Fibroblast of pulmonary artery (primary cell): Measurements from ENCODE around the gene RORC.
A peak's percentile ranks its signal among the peaks of the same experiment; 100 is the strongest.

Experiments
- DNase-seq: peaks from one replicate; pipeline ENCODE4 v3.0.0-alpha.2; 2010; ENCODE audit warnings: low read depth
- H3K4me3 ChIP-seq: replicated peaks from 2 replicates; pipeline ENCODE4 v1.5.1; 2011; ENCODE audit warnings: low read depth, mild to moderate bottlenecking, control low read depth, low read length, moderate library complexity
- TF ChIP-seq, protein P1 (sequence below): IDR thresholded peaks from 2 replicates; pipeline ENCODE4 v1.5.1; 2011; ENCODE audit warnings: mild to moderate bottlenecking, control low read depth, low read length, inconsistent platforms; ENCODE audit errors: missing control alignments

Gene RORC

DNA sequence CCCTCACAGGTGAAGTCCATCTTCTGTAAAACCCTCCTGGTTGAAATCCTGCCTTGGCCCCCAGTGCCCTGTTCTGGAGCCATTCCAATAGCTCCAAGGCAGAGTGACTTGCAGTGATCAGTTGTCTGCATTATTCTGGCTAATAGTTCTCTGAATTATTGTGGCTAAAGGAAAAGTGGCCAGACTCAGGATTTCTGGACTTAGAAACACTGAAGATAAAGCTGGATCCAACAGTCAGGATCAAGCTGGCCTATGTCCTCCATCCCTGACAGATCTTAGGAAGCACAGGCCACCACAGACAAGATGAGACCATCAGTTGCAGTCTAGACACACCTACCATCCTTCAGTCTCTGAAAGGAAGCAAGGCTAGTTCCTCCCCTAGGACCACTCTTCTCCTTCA, 8.8 kb upstream of the RORC start:
- TF ChIP-seq, protein P1, sequence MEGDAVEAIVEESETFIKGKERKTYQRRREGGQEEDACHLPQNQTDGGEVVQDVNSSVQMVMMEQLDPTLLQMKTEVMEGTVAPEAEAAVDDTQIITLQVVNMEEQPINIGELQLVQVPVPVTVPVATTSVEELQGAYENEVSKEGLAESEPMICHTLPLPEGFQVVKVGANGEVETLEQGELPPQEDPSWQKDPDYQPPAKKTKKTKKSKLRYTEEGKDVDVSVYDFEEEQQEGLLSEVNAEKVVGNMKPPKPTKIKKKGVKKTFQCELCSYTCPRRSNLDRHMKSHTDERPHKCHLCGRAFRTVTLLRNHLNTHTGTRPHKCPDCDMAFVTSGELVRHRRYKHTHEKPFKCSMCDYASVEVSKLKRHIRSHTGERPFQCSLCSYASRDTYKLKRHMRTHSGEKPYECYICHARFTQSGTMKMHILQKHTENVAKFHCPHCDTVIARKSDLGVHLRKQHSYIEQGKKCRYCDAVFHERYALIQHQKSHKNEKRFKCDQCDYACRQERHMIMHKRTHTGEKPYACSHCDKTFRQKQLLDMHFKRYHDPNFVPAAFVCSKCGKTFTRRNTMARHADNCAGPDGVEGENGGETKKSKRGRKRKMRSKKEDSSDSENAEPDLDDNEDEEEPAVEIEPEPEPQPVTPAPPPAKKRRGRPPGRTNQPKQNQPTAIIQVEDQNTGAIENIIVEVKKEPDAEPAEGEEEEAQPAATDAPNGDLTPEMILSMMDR = no peak
- H3K4me3 ChIP-seq = no peak overlapping the region

DNA sequence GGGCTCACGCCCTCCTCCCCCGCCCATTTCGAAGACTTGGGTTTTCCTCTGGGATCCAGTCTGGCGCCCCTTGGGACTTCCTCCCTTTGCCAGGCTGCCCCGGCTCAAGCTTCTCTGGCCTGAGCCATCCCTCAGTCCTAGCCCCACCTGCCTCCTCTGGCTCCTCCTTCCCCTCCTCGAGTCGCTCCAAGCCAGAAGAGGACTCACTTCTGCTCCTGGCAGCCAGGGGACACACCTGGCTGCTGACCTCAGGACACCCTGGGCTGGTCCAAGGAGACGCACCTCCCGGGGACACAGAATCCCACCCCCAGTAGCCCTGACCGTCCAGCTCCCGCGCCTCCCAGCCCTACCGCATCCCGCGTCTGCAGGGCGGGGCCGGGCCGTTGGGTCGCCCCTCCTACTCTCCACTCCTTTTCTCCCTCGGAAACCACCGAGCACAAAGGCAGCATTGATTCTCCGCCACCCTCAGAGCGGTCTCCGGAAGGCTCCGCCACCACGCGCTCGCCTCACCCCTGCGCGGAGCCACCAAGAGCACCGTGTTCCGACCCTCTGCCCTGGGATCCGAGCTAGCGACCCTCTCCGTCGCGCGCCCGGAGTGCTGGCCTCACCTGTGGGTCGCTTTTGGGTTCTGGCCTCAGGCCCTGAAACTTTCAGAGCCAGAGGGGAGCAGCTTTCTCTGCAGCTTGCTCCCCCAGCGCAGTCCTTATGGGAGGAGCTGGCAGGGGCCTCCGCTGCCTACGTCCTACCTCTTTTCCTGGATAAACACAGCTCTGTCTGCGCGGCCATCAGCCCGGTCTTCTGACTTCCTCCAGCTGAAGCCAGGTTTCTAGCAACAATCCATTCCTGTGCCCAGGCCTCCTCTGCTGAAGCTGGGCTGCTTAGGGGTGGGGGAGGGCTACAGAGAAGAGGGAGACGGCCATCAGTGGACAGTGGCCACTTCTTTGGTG, 8.1 kb upstream of the RORC start, which contains the start of gene C2CD4D:
Gene C2CD4D (minus strand): TSS at position 364 of the 947 bp plus-strand sequence. CDS start 831 bp downstream, outside the sequence.
- no peak for DNase-seq
- H3K4me3 ChIP-seq = no peak within 1 kb of the TSS

More for the DNA sequence above, 8.8 kb upstream of the RORC start:
- DNase-seq = no peak

DNA sequence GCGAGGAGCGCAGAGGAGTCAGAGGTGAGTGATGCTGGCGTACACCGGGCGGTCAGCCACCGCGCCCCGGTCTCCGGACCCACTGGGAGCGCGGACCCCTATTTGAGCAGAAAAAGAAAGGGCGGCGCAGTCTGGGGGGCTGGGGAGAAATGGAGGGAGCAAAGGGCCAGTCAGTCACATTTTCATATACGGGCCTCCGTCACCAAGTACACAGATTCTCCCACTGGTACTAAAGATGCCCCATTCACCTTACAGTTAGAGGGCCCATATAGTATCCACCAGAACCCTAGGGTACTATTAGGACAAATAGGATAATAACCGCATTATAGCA, 7.4 kb upstream of the RORC start:
- H3K4me3 ChIP-seq = no peak overlapping the region
- no peak for DNase-seq
- TF ChIP-seq, protein P1 = no peak

More for the DNA sequence above, 8.1 kb upstream of the RORC start, which contains the start of gene C2CD4D:
- TF ChIP-seq, protein P1 = no peak

DNA sequence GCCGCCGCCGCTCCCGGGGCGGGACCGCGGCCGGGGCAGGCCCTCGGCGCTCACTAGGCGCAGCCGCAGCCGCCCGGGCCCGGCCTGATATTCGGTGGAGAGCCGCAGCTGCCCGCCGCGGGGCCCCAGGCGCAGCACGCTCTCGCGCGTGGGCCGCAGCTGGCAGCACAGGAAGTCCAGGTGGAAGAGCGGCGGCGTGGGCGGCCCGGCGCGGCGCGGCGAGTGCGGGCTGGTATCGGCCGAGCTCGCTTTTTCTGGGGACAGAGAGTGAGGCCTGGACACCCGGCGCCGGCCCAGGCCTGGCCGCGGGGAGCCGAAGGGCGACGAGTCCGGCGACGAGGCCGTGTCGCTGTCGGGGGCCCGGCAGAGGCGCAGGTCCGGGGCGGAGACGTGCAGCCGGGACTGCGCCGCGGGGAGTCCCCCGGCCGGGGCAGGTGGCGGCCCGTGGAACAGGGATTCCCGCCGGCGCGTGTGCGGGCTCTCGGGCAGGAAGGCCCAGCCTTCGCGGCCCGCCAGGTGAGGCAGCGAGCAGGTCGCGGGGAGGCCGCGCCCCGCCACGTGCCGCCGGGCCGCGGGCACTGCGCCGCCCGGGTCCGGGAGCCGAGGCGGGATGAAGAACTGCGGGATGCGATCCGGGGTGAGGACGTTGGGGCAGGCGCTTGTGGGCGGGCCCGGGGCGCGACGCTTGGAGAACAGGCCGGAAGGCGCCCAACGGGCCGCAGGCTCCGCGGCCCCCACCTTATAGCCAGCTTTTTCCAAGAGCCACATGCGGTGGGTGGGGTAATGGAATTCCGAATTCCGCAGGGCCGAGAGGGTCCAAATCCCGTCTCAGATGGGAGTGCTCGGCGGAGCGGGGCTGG, 6.8 kb upstream of the RORC start:
- TF ChIP-seq, protein P1 = no peak
- peak overlapping the region; percentile 5 for H3K4me3 ChIP-seq
- no peak for DNase-seq

DNA sequence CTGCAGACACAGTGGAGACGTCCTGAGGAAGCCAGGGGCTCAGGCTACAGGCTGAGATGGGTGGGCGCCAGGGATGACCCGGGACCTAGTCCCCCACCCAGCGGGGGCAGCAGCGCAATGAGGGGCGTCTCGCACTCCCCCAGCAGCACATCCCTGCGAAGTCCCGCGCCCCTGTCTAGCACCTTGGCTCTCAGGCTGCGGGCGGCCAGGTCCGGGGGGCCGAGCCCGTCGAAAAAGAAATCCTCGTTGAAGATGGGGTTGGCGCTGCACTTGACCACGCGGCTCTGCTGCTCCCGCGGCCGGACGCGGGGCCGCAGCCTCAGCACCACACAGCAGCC, 6.3 kb upstream of the RORC start:
- no peak for DNase-seq
- TF ChIP-seq, protein P1 = no peak
- no peak overlapping the region for H3K4me3 ChIP-seq

DNA sequence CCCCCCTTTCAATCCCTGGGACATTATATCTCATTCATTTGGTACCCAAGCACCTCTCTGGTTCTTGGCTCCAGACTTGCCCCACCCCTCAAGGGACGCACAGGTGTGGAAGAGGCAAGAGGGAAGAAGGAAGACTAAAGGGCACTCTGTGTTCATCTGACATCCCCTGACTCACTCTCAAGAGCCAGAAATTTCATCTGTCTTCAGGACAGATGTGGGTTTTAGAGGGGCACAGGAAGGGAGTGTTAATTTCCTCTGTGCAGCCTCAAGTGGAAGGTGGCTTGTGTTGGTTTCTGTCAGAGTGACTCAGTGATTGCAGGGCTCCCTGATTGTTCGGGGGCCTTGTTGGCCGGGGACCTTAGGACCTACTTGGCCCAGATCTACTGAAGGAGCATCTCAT, 5.6 kb upstream of the RORC start:
- DNase-seq = no peak
- H3K4me3 ChIP-seq = no peak overlapping the region
- TF ChIP-seq, protein P1 = no peak
